Astrocyte of the cerebellum (primary cell): ENCODE data around the gene RREB1.

Experiments used
- DNase-seq: peaks from one replicate; pipeline ENCODE4 v3.0.0-alpha.2; 2011; ENCODE audit warnings: low read depth
- H3K4me3 ChIP-seq: 2 replicates; pipeline ENCODE4 v1.5.1; 2011; ENCODE audit warnings: mild to moderate bottlenecking, low read depth, low read length, moderate library complexity
- CTCF ChIP-seq: IDR thresholded peaks from 2 replicates; pipeline ENCODE4 v1.5.1; 2012; ENCODE audit warnings: low read length, low read depth, moderate library complexity, mild to moderate bottlenecking; ENCODE audit errors: missing control alignments
- in situ Hi-C: cut with HindIII; loops from 2 replicates; pipeline ENCODE4 v1.10.0; 2017; ENCODE audit warnings: low sequenced_read_pairs

RREB1 gene

GRCh38 chr6:7232351-7232750, 124.6 kb downstream of the RREB1 start:
- H3K4me3 ChIP-seq = no peak overlapping the region
- DNase-seq = no peak
- in situ Hi-C loops = no loop called here
- TF ChIP-seq CTCF = no peak

- DNase-seq = no peak
- H3K4me3 ChIP-seq = no peak overlapping the region
- TF ChIP-seq CTCF = no peak
- in situ Hi-C loops = no loop called here
Measured at GRCh38 chr6:7234547-7234946, 126.8 kb downstream of the RREB1 start.

- no peak overlapping the region for H3K4me3 ChIP-seq
- in situ Hi-C loops = no loop called here
- no peak for DNase-seq
- no peak for TF ChIP-seq CTCF
Measured at GRCh38 chr6:7235712-7236305, 128.0 kb downstream of the RREB1 start.

GRCh38 chr6:7236306-7237209, 128.8 kb downstream of the RREB1 start:
- TF ChIP-seq CTCF = no peak
- in situ Hi-C loops = no loop called here
- no peak for DNase-seq
- no peak overlapping the region for H3K4me3 ChIP-seq

- TF ChIP-seq CTCF = no peak
- no peak for DNase-seq
- in situ Hi-C loops = no loop called here
- H3K4me3 ChIP-seq = no peak overlapping the region
Measured at GRCh38 chr6:7237653-7238188, 130.0 kb downstream of the RREB1 start.

GRCh38 chr6:7238526-7238899, 130.8 kb downstream of the RREB1 start:
- in situ Hi-C loops = no loop called here
- no peak overlapping the region for H3K4me3 ChIP-seq
- DNase-seq = no peak
- TF ChIP-seq CTCF = no peak
